ENCODE results near the gene PPP1R12A. TPM values are rescaled to one million over a fixed set of nuclear protein-coding genes. Genes with fewer than 3 reads are reported as not detected.
A peak's percentile ranks its signal among the peaks of the same experiment; 100 is the strongest.

Gene PPP1R12A
- total and polyA plus RNA-seq, 2 of the 4 experiments (the other 2 are of a cell fraction) = 47.7 to 112 TPM

GRCh38 chr12:79747274-79747673 lies 187.6 kb downstream of the PPP1R12A start:
- no peak overlapping the region for H3K18ac ChIP-seq (ENCODE audit: low read depth, low read length)
- no peaks in the 10 kb centered on the region for H3K9me1 ChIP-seq (ENCODE audit: insufficient read depth, low read length)
- intact Hi-C loops (cut with micrococcal nuclease) (no loop called here), in situ Hi-C loops (cut with MboI; ENCODE audit: low sequenced_read_pairs) (no loop called here), dilution Hi-C loops (cut with HindIII; ENCODE audit: low sequenced_read_pairs, unreplicated experiment) (no loop called here)
- H4K20me1 ChIP-seq (ENCODE audit: insufficient read depth, low read length) = no peaks in the 10 kb centered on the region
- H3K9me3 ChIP-seq (ENCODE audit: control insufficient read depth, insufficient read depth, low read length) = 0 out of 2 replicates have a peak, but pooled peaks cover 2% of the 10 kb centered on the region
- no peak overlapping the region for H2BK20ac ChIP-seq (ENCODE audit: low read depth, low read length)
- H3K4me1 ChIP-seq (ENCODE audit: control insufficient read depth, insufficient read depth, low read length) = no peaks in the 10 kb centered on the region
- H2AFZ ChIP-seq (replicated peaks; ENCODE audit: low read length, poor library complexity) = no peak overlapping the region
- H3K56ac ChIP-seq (ENCODE audit: extremely low read depth, insufficient read depth, low read length) = no peak overlapping the region
- POLR2A ChIA-PET (ENCODE audit: unreplicated experiment) = no interaction called here
- H3K9ac ChIP-seq (ENCODE audit: low read depth, low read length) = no peak overlapping the region
- H3K14ac ChIP-seq (replicated peaks; ENCODE audit: low read depth, low read length) = no peak overlapping the region
- no peak overlapping the region for H2BK15ac ChIP-seq (ENCODE audit: low read depth, low read length)
- TF ChIP-seq CTCF (conservative IDR thresholded peaks at IDR 0.05; ENCODE audit: low read depth, low read length) = no peak
- no peak for TF ChIP-seq RCOR1 (IDR thresholded peaks at IDR 0.05; ENCODE audit: insufficient replicate concordance, low read length)
- TF ChIP-seq USF2 (IDR thresholded peaks at IDR 0.05; ENCODE audit: low read depth, low read length) = no peak
- no peak for TF ChIP-seq CHD1 (IDR thresholded peaks at IDR 0.05; ENCODE audit: low read depth, low read length)
- TF ChIP-seq CEBPB (IDR thresholded peaks at IDR 0.05; ENCODE audit: low read depth, low read length) = no peak
- TF ChIP-seq ELK1 (IDR thresholded peaks at IDR 0.05; ENCODE audit: borderline replicate concordance, low read depth, low read length) = no peak
- TF ChIP-seq MXI1 (IDR thresholded peaks at IDR 0.05; ENCODE audit: borderline replicate concordance, low read depth, low read length) = no peak
- TF ChIP-seq NFE2L2 (IDR thresholded peaks at IDR 0.05; ENCODE audit: low read depth, low read length) = no peak
- no peak for TF ChIP-seq RAD21 (IDR thresholded peaks at IDR 0.05; ENCODE audit: low read length)
- no peak for TF ChIP-seq FOS (IDR thresholded peaks at IDR 0.05; ENCODE audit: low read depth, low read length)
- TF ChIP-seq POLR2A (IDR thresholded peaks at IDR 0.05; ENCODE audit: low read depth, low read length) = no peak
- no peak for TF ChIP-seq BHLHE40 (IDR thresholded peaks at IDR 0.05; ENCODE audit: low read depth, low read length)
- TF ChIP-seq SMC3 (IDR thresholded peaks at IDR 0.05; ENCODE audit: low read depth, low read length) = no peak
- TF ChIP-seq MAFK (IDR thresholded peaks at IDR 0.05; ENCODE audit: low read depth, low read length) = no peak
- TF ChIP-seq RFX5 (IDR thresholded peaks at IDR 0.05; ENCODE audit: low read depth, low read length) = no peak
- no peak for TF ChIP-seq MAZ (IDR thresholded peaks at IDR 0.05; ENCODE audit: borderline replicate concordance, low read depth, low read length)
- no peak overlapping the region for H4K8ac ChIP-seq (ENCODE audit: low read depth in 2 of 2, low read length in 2 of 2)
- no peak overlapping the region for H2AK5ac ChIP-seq (ENCODE audit: low read depth, low read length)
- H3K23ac ChIP-seq (ENCODE audit: low read depth, low read length) = no peak overlapping the region
- DNase-seq (peak; percentile 55), ATAC-seq (ENCODE audit: low read depth) (peak; percentile 24; the same call in 1 of the 2 replicates)
- H4K5ac ChIP-seq (ENCODE audit: low read depth, low read length) = no peak overlapping the region
- no peak overlapping the region for H3K4me3 ChIP-seq (ENCODE audit: insufficient read depth, low read depth, low read length)
- H4K91ac ChIP-seq (ENCODE audit: insufficient read depth, low read depth, low read length) = no peak overlapping the region
- H2BK120ac ChIP-seq (ENCODE audit: low read depth, low read length) = no peak overlapping the region
- no peak overlapping the region for H2BK5ac ChIP-seq (ENCODE audit: low read depth, low read length, poor library complexity, severe bottlenecking)
- H3K36me3 ChIP-seq (ENCODE audit: control insufficient read depth, insufficient read depth, low read length) = no peaks in the 10 kb centered on the region
- no peaks in the 10 kb centered on the region for H3K79me1 ChIP-seq (ENCODE audit: low read depth in 1 of 2, low read length in 2 of 2)
- H2AK9ac ChIP-seq (replicated peaks; ENCODE audit: low read depth, low read length, poor library complexity) = no peak overlapping the region
- CTCF ChIA-PET = no interaction called here
- H3K4ac ChIP-seq (ENCODE audit: low read depth, low read length) = no peak overlapping the region
- H3K27me3 ChIP-seq (ENCODE audit: control insufficient read depth, insufficient read depth, low read length) = no peaks in the 10 kb centered on the region
- BruUV-seq (replicated peaks) = no TSS peak
- H3K4me2 ChIP-seq (ENCODE audit: low read depth, low read length) = no peak overlapping the region
- no peak overlapping the region for H3K27ac ChIP-seq (ENCODE audit: insufficient read depth, low read length)
